K562 (cell line): ENCODE results near the gene ELF1.

ENCODE experiments used
- CBX3 ChIP-seq, 2 experiments: IDR thresholded peaks; 1 replicate in 1 of 2; 2 replicates in 1 of 2; pipeline ENCODE4 v1.6.1; 2012; ENCODE audit warnings: inconsistent platforms in 2 of 2, low read length in 2 of 2, borderline replicate concordance in 1 of 2, control low read depth in 1 of 2
- CEBPB ChIP-seq: fragments of 450-650 bp; IDR thresholded peaks from 2 replicates; pipeline ENCODE4 v1.6.1; 2016; ENCODE audit warnings: missing genetic modification characterization, missing compliant biosample characterization
- DACH1 ChIP-seq: fragments of 450-650 bp; IDR thresholded peaks from 2 replicates; pipeline ENCODE4 v1.6.1; 2018; ENCODE audit not compliant: partially characterized antibody
- EP300 ChIP-seq: IDR thresholded peaks from 2 replicates; pipeline ENCODE4 v1.6.1; 2012; ENCODE audit warnings: low read length, improper control_type of control experiment
- FOS ChIP-seq: IDR thresholded peaks from 3 replicates; pipeline ENCODE4 v1.6.1; 2011; ENCODE audit not compliant: insufficient read length; ENCODE audit errors: extremely low read depth
- HNRNPLL ChIP-seq: fragments of 200-400 bp; formaldehyde crosslinking; IDR thresholded peaks from 2 replicates; pipeline ENCODE4 v1.6.1; 2017; ENCODE audit warnings: low read length, low read depth, mild to moderate bottlenecking; ENCODE audit not compliant: poor library complexity, severe bottlenecking
- RFX5 ChIP-seq: IDR thresholded peaks from 2 replicates; pipeline ENCODE4 v1.6.1; 2011; ENCODE audit warnings: low read depth, mild to moderate bottlenecking, improper control_type of control experiment, low read length
- TCF3 ChIP-seq: sonication (generic); formaldehyde crosslinking; IDR thresholded peaks from 2 replicates; pipeline ENCODE4 v1.4.0; 2020; ENCODE audit warnings: mild to moderate bottlenecking, missing genetic modification reagents
- ZNF282 ChIP-seq: sonication (generic); formaldehyde crosslinking; IDR thresholded peaks from 2 replicates; pipeline ENCODE4 v1.8.1; 2023; ENCODE audit warnings: missing genetic modification reagents
- ZNF384 ChIP-seq: IDR thresholded peaks from 2 replicates; pipeline ENCODE4 v1.6.1; 2012; ENCODE audit warnings: low read depth, low read length, improper control_type of control experiment
- TF ChIP-seq, protein P1 (sequence below): sonication (generic); formaldehyde crosslinking; IDR thresholded peaks from 2 replicates; pipeline ENCODE4 v1.9.0; 2022; ENCODE audit warnings: mild to moderate bottlenecking, missing genetic modification reagents
- TF ChIP-seq, protein P2 (sequence below), 3 experiments: IDR thresholded peaks in 2 of 3; conservative IDR thresholded peaks in 1 of 3; 2 replicates each; pipeline ENCODE4 v1.5.1; 2011 to 2012; ENCODE audit warnings: low read length in 3 of 3, mild to moderate bottlenecking in 3 of 3, control low read depth in 2 of 3, improper control_type of control experiment in 1 of 3, inconsistent platforms in 1 of 3, low read depth in 1 of 3, mixed read lengths in 1 of 3, moderate library complexity in 1 of 3; ENCODE audit not compliant: insufficient read depth in 2 of 3

DNA sequence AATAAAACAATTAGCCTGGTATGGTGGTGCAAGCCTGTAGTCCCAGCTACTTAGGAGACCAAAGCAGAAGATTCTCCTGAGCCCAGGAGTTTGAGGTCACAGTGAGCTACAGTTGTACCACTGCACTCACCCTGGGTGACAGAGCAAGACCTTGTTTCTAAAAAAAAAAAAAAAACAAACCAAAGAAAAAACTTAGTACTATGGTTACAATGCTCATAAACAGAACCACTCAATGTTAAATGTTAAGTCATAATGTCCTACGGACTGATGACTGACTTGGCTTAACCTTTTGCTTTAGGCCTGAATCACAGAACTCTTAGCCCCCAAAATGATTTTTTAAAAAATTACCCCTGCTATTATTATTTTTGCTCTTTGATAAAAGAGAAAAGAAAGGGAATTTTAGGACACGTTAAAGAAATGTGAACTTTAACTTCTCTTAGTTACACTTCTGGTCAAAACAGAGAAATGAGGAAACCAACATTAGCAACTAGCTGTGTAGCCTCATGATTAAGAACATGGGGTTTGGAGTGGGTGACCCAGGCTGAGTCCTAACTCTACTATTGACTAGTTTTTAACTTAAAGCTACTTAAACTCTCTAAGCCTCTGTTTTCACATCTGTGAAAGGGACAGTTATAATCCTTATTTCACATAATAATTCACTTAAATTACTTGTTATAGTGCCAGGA lies 13.7 kb upstream of the ELF1 start:
- TF ChIP-seq, protein P1, sequence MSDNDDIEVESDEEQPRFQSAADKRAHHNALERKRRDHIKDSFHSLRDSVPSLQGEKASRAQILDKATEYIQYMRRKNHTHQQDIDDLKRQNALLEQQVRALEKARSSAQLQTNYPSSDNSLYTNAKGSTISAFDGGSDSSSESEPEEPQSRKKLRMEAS, result no peak
- TF ChIP-seq ZNF384, result no peak
- no peak for TF ChIP-seq CBX3 (IDR thresholded peaks at IDR 0.05; ENCODE audit: borderline replicate concordance in 1 of 2, low read length in 2 of 2)
- TF ChIP-seq TCF3 (CRISPR knock-in tag), result no peak
- no peak for TF ChIP-seq CEBPB (tag)
- no peak for TF ChIP-seq FOS
- TF ChIP-seq ZNF282, result no peak
- TF ChIP-seq, protein P2, sequence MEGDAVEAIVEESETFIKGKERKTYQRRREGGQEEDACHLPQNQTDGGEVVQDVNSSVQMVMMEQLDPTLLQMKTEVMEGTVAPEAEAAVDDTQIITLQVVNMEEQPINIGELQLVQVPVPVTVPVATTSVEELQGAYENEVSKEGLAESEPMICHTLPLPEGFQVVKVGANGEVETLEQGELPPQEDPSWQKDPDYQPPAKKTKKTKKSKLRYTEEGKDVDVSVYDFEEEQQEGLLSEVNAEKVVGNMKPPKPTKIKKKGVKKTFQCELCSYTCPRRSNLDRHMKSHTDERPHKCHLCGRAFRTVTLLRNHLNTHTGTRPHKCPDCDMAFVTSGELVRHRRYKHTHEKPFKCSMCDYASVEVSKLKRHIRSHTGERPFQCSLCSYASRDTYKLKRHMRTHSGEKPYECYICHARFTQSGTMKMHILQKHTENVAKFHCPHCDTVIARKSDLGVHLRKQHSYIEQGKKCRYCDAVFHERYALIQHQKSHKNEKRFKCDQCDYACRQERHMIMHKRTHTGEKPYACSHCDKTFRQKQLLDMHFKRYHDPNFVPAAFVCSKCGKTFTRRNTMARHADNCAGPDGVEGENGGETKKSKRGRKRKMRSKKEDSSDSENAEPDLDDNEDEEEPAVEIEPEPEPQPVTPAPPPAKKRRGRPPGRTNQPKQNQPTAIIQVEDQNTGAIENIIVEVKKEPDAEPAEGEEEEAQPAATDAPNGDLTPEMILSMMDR (IDR thresholded peaks at IDR 0.05 in 2 of 3, conservative IDR thresholded peaks at IDR 0.05 in 1 of 3; ENCODE audit: insufficient read depth in 2 of 3, low read depth in 1 of 3, low read length in 3 of 3), result no peak
- TF ChIP-seq EP300, result no peak
- no peak for TF ChIP-seq RFX5
- TF ChIP-seq DACH1, result no peak
- TF ChIP-seq HNRNPLL, result no peak
